GM12865 (cell line): ENCODE data around the gene TIAM2.

Experiments
- DNase-seq: peaks from one replicate; pipeline ENCODE4 v3.0.0; 2010; ENCODE audit warnings: low read depth
- H3K4me3 ChIP-seq: 2 replicates; pipeline ENCODE4 v1.5.1; 2011; ENCODE audit warnings: mild to moderate bottlenecking, low read depth, low read length, control low read depth
- CTCF ChIP-seq: IDR thresholded peaks from 2 replicates; pipeline ENCODE4 v1.5.1; 2011; ENCODE audit warnings: low read length, control low read depth, low read depth, inconsistent platforms; ENCODE audit not compliant: insufficient read depth; ENCODE audit errors: missing control alignments

TIAM2 gene

GRCh38 chr6:155056756-155057155, 61.6 kb downstream of the TIAM2 start:
- H3K4me3 ChIP-seq, result no peak overlapping the region
- DNase-seq, result no peak
- TF ChIP-seq CTCF, result no peak

GRCh38 chr6:155061381-155061780, 66.3 kb downstream of the TIAM2 start:
- TF ChIP-seq CTCF, result no peak
- no peak overlapping the region for H3K4me3 ChIP-seq
- no peak for DNase-seq

- no peak for DNase-seq
- H3K4me3 ChIP-seq, result no peak overlapping the region
- no peak for TF ChIP-seq CTCF
These were observed 67.8 kb downstream of the TIAM2 start for GRCh38 chr6:155062866-155063341.

GRCh38 chr6:155064303-155064702, 69.2 kb downstream of the TIAM2 start:
- no peak overlapping the region for H3K4me3 ChIP-seq
- DNase-seq, result no peak
- no peak for TF ChIP-seq CTCF

- TF ChIP-seq CTCF, result no peak
- H3K4me3 ChIP-seq, result no peak overlapping the region
- no peak for DNase-seq
These were observed 71.2 kb downstream of the TIAM2 start for GRCh38 chr6:155066361-155066760.

DNA sequence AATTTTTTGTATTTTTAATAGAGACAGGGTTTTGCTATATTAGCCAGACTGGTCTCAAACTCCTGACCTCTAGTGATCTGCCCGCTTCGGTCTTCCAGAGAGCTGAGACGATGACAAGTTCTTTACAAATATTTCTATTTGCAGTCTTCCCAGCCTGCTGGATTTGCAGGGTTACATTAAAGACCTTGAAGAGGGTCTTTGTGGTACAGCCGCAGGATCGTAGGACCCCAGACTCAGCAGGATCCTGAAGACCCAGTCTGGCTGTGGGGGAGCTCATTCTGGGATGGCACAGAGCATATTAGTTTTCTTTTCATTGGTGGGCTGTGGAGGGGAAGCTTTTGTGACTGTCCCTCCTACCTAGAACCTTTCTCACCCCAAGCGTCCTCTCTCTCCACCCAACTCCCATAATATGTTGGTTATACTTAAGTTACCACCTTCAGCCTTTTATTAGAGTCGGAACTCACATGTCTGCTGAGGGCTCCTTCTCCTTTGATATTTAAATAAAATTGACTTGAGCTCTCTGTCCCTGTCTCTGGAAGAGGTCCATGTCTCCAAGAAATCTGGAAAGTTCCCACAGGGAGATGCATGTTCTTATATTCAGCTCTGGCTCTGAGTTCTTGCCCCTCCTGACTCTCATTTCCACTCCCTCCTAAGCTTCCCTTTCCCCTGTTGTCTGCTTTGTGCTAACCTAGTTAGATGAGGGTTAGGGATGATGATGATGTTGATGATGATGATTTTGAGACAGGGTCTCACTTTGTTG, 72.0 kb downstream of the TIAM2 start:
- DNase-seq, result no peak
- no peak for TF ChIP-seq CTCF
- H3K4me3 ChIP-seq, result no peak overlapping the region
